HEK293 (cell line): ENCODE data around the gene IRS2.

Experiments
- CTCF ChIA-PET: fragments of 350-600 bp; formaldehyde crosslinking; extraction: SDS; loops from one replicate; lab custom pipeline; 2021; ENCODE audit warnings: antibody characterized with exemption; lab: Yijun Ruan, JAX
- POLR2A ChIA-PET: fragments of 300-600 bp; formaldehyde crosslinking; extraction: SDS; loops from one replicate; lab custom pipeline; 2020; ENCODE audit warnings: antibody characterized with exemption, inconsistent platforms; lab: Yijun Ruan, JAX
- H3K27ac ChIP-seq: fragments of 200-500 bp; sonication (Bioruptor generic); 2 replicates; pipeline ENCODE4 v1.5.1; 2014; ENCODE audit warnings: low read depth, low read length, control low read depth, inconsistent platforms; ENCODE audit errors: extremely low read depth
- H3K36me3 ChIP-seq, 2 experiments: fragments of 200-500 bp in 1 of 2; sonication (Bioruptor generic) in 1 of 2; 1 replicate in 1 of 2; 2 replicates in 1 of 2; pipeline ENCODE4 v1.5.1; 2014 to 2017; ENCODE audit warnings: inconsistent platforms in 2 of 2, low read length in 2 of 2; ENCODE audit not compliant: control insufficient read depth in 2 of 2, insufficient read depth in 1 of 2
- H3K4me1 ChIP-seq: fragments of 200-500 bp; sonication (Bioruptor generic); 2 replicates; pipeline ENCODE4 v1.5.1; 2014; ENCODE audit warnings: mild to moderate bottlenecking, low read length, inconsistent platforms; ENCODE audit not compliant: control insufficient read depth, insufficient read depth
- H3K4me3 ChIP-seq: 2 replicates; pipeline ENCODE4 v1.5.1; 2011; ENCODE audit warnings: low read depth, mild to moderate bottlenecking, control low read depth, low read length, moderate library complexity
- H3K9me3 ChIP-seq: fragments of 200-500 bp; sonication (Bioruptor generic); 2 replicates; pipeline ENCODE4 v1.5.1; 2014; ENCODE audit warnings: low read depth, low read length, inconsistent platforms; ENCODE audit not compliant: control insufficient read depth, insufficient read depth
- GLI4 ChIP-seq: fragments of 450-650 bp; formaldehyde crosslinking; IDR thresholded peaks from 2 replicates; pipeline ENCODE4 v1.5.1; 2016; ENCODE audit warnings: missing biosample characterization, missing genetic modification characterization
- KLF17 ChIP-seq: fragments of 450-650 bp; formaldehyde crosslinking; IDR thresholded peaks from 2 replicates; pipeline ENCODE4 v1.5.1; 2016; ENCODE audit warnings: missing biosample characterization, missing genetic modification characterization
- SCRT1 ChIP-seq: fragments of 450-650 bp; formaldehyde crosslinking; IDR thresholded peaks from 2 replicates; pipeline ENCODE4 v1.5.1; 2016; ENCODE audit warnings: missing biosample characterization, missing genetic modification characterization, borderline replicate concordance
- TRIM28 ChIP-seq: IDR thresholded peaks from 2 replicates; pipeline ENCODE4 v1.6.1; 2011; ENCODE audit warnings: low read length, control low read depth, borderline replicate concordance
- ZEB2 ChIP-seq: fragments of 450-650 bp; formaldehyde crosslinking; IDR thresholded peaks from 2 replicates; pipeline ENCODE4 v1.5.1; 2016; ENCODE audit warnings: missing biosample characterization, missing genetic modification characterization
- ZNF157 ChIP-seq: fragments of 450-650 bp; formaldehyde crosslinking; IDR thresholded peaks from 2 replicates; pipeline ENCODE4 v1.5.1; 2016; ENCODE audit warnings: missing biosample characterization, missing genetic modification characterization
- ZNF211 ChIP-seq: fragments of 450-650 bp; formaldehyde crosslinking; IDR thresholded peaks from 2 replicates; pipeline ENCODE4 v1.5.1; 2016; ENCODE audit warnings: low read depth, missing biosample characterization, missing genetic modification characterization
- ZNF26 ChIP-seq: fragments of 450-650 bp; formaldehyde crosslinking; IDR thresholded peaks from 2 replicates; pipeline ENCODE4 v1.5.1; 2016; ENCODE audit warnings: missing biosample characterization, missing genetic modification characterization
- ZNF350 ChIP-seq: fragments of 450-650 bp; formaldehyde crosslinking; IDR thresholded peaks from 2 replicates; pipeline ENCODE4 v1.5.0; 2017; ENCODE audit warnings: missing biosample characterization, mild to moderate bottlenecking, missing genetic modification characterization
- ZNF394 ChIP-seq: fragments of 450-650 bp; formaldehyde crosslinking; IDR thresholded peaks from 2 replicates; pipeline ENCODE4 v1.5.1; 2016; ENCODE audit warnings: missing biosample characterization, missing genetic modification characterization, mild to moderate bottlenecking, moderate library complexity, borderline replicate concordance
- ZNF433 ChIP-seq: fragments of 450-650 bp; formaldehyde crosslinking; IDR thresholded peaks from 2 replicates; pipeline ENCODE4 v1.5.1; 2016; ENCODE audit warnings: missing biosample characterization, missing genetic modification characterization, low read depth
- ZNF530 ChIP-seq: fragments of 450-650 bp; formaldehyde crosslinking; IDR thresholded peaks from 2 replicates; pipeline ENCODE4 v1.5.1; 2016; ENCODE audit warnings: low read depth, missing biosample characterization, missing genetic modification characterization
- ZNF555 ChIP-seq: fragments of 450-650 bp; formaldehyde crosslinking; conservative IDR thresholded peaks from 2 replicates; pipeline ENCODE4 v1.5.1; 2017; ENCODE audit warnings: missing biosample characterization, mild to moderate bottlenecking, missing genetic modification characterization, inconsistent platforms
- ZNF610 ChIP-seq: fragments of 450-650 bp; formaldehyde crosslinking; IDR thresholded peaks from 2 replicates; pipeline ENCODE4 v1.5.1; 2016; ENCODE audit warnings: missing biosample characterization, missing genetic modification characterization, borderline replicate concordance
- ZNF777 ChIP-seq: fragments of 450-650 bp; formaldehyde crosslinking; IDR thresholded peaks from 2 replicates; pipeline ENCODE4 v1.5.1; 2017; ENCODE audit warnings: missing biosample characterization, missing genetic modification characterization, borderline replicate concordance
- ZNF843 ChIP-seq: fragments of 450-650 bp; formaldehyde crosslinking; IDR thresholded peaks from 2 replicates; pipeline ENCODE4 v1.5.1; 2016; ENCODE audit warnings: missing biosample characterization, missing genetic modification characterization
- ZSCAN16 ChIP-seq: fragments of 450-650 bp; formaldehyde crosslinking; IDR thresholded peaks from 2 replicates; pipeline ENCODE4 v1.5.1; 2016; ENCODE audit warnings: missing biosample characterization, missing genetic modification characterization
- TF ChIP-seq, protein P1 (sequence below): fragments of 450-650 bp; formaldehyde crosslinking; IDR thresholded peaks from 2 replicates; pipeline ENCODE4 v1.5.1; 2016; ENCODE audit warnings: missing biosample characterization, missing genetic modification characterization
- TF ChIP-seq, protein P2 (sequence below): fragments of 450-650 bp; formaldehyde crosslinking; conservative IDR thresholded peaks from 2 replicates; pipeline ENCODE4 v1.5.1; 2016; ENCODE audit warnings: low read depth, missing biosample characterization, missing genetic modification characterization
- TF ChIP-seq, protein P3 (sequence below): fragments of 450-650 bp; formaldehyde crosslinking; IDR thresholded peaks from 2 replicates; pipeline ENCODE4 v1.5.1; 2016; ENCODE audit warnings: missing biosample characterization, missing genetic modification characterization
- TF ChIP-seq, protein P4 (sequence below): sonication (generic); formaldehyde crosslinking; IDR thresholded peaks from 2 replicates; pipeline ENCODE4 v1.8.1; 2022; ENCODE audit warnings: mild to moderate bottlenecking, moderate library complexity, missing genetic modification reagents
- TF ChIP-seq, protein P5 (sequence below): fragments of 450-650 bp; formaldehyde crosslinking; IDR thresholded peaks from 2 replicates; pipeline ENCODE4 v1.5.1; 2016; ENCODE audit warnings: missing biosample characterization, missing genetic modification characterization
- TF ChIP-seq, protein P6 (sequence below): fragments of 450-650 bp; formaldehyde crosslinking; IDR thresholded peaks from 2 replicates; pipeline ENCODE4 v1.5.1; 2017; ENCODE audit warnings: missing biosample characterization, missing genetic modification characterization

The IRS2 gene

DNA sequence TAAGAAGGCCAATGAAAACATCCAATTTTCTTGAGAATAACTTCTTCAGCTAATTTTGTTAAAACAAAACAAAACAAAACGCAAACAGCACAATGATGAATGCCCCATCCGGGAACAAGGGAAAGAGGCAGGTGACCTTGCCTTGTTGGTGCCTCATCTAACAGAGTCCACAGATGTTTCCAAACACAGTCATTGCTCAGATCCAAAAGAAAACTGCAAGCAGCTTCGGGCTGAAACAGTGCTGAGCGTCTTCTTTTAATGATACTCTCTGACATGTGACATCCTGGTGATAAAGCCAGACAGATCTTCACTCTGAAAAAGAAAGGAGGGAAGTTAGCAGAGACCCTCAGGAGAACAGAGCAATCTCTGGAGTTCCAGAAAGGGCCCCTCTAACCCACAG lies 30.4 kb downstream of the IRS2 start:
- POLR2A ChIA-PET = no interaction called here
- Histone ChIP-seq H3K36me3 (peaks cover 0 to 50% of the 10 kb centered on the region in 2 experiments; a peak in 2 of 3 replicates), H3K9me3 (no peaks in the 10 kb centered on the region), H3K4me1 (no peaks in the 10 kb centered on the region), H3K27ac (no peak overlapping the region), H3K4me3 (no peak overlapping the region)
- CTCF ChIA-PET = no interaction called here
- no peak for TF ChIP-seq ZNF394 (tag by site-specific recombination)
- TF ChIP-seq ZEB2 (tag by site-specific recombination) = no peak
- no peak for TF ChIP-seq ZSCAN16
- TF ChIP-seq ZNF843 (tag by site-specific recombination) = no peak
- TF ChIP-seq, protein P1, sequence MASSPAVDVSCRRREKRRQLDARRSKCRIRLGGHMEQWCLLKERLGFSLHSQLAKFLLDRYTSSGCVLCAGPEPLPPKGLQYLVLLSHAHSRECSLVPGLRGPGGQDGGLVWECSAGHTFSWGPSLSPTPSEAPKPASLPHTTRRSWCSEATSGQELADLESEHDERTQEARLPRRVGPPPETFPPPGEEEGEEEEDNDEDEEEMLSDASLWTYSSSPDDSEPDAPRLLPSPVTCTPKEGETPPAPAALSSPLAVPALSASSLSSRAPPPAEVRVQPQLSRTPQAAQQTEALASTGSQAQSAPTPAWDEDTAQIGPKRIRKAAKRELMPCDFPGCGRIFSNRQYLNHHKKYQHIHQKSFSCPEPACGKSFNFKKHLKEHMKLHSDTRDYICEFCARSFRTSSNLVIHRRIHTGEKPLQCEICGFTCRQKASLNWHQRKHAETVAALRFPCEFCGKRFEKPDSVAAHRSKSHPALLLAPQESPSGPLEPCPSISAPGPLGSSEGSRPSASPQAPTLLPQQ = no peak
- TF ChIP-seq, protein P2, sequence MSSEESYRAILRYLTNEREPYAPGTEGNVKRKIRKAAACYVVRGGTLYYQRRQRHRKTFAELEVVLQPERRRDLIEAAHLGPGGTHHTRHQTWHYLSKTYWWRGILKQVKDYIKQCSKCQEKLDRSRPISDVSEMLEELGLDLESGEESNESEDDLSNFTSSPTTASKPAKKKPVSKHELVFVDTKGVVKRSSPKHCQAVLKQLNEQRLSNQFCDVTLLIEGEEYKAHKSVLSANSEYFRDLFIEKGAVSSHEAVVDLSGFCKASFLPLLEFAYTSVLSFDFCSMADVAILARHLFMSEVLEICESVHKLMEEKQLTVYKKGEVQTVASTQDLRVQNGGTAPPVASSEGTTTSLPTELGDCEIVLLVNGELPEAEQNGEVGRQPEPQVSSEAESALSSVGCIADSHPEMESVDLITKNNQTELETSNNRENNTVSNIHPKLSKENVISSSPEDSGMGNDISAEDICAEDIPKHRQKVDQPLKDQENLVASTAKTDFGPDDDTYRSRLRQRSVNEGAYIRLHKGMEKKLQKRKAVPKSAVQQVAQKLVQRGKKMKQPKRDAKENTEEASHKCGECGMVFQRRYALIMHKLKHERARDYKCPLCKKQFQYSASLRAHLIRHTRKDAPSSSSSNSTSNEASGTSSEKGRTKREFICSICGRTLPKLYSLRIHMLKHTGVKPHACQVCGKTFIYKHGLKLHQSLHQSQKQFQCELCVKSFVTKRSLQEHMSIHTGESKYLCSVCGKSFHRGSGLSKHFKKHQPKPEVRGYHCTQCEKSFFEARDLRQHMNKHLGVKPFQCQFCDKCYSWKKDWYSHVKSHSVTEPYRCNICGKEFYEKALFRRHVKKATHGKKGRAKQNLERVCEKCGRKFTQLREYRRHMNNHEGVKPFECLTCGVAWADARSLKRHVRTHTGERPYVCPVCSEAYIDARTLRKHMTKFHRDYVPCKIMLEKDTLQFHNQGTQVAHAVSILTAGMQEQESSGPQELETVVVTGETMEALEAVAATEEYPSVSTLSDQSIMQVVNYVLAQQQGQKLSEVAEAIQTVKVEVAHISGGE (tag by site-specific recombination) = no peak
- no peak for TF ChIP-seq ZNF610 (tag by site-specific recombination)
- TF ChIP-seq ZNF555 (tag by site-specific recombination) = no peak
- TF ChIP-seq ZNF433 = no peak
- no peak for TF ChIP-seq ZNF26 (tag by site-specific recombination)
- no peak for TF ChIP-seq GLI4
- no peak for TF ChIP-seq TRIM28
- no peak for TF ChIP-seq ZNF350 (tag by site-specific recombination)

GRCh38 chr13:109755551-109755950 lies 30.8 kb downstream of the IRS2 start:
- ChIA-PET POLR2A (no interaction called here), CTCF (no interaction called here)
- Histone ChIP-seq H3K9me3 (no peaks in the 10 kb centered on the region), H3K36me3 (peaks cover 0 to 47% of the 10 kb centered on the region in 2 experiments; a peak in 2 of 3 replicates), H3K4me3 (no peak overlapping the region), H3K4me1 (no peaks in the 10 kb centered on the region), H3K27ac (no peak overlapping the region)
- TF ChIP-seq, protein P3, sequence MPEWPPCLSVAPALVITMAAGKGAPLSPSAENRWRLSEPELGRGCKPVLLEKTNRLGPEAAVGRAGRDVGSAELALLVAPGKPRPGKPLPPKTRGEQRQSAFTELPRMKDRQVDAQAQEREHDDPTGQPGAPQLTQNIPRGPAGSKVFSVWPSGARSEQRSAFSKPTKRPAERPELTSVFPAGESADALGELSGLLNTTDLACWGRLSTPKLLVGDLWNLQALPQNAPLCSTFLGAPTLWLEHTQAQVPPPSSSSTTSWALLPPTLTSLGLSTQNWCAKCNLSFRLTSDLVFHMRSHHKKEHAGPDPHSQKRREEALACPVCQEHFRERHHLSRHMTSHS (tag by site-specific recombination) = no peak
- TF ChIP-seq ZNF777 (no peak), ZNF157 (tag by site-specific recombination) (no peak), SCRT1 (tag by site-specific recombination) (no peak), ZNF211 (no peak), ZNF530 (tag by site-specific recombination) (no peak), KLF17 (tag by site-specific recombination) (no peak)
- TF ChIP-seq, protein P4, sequence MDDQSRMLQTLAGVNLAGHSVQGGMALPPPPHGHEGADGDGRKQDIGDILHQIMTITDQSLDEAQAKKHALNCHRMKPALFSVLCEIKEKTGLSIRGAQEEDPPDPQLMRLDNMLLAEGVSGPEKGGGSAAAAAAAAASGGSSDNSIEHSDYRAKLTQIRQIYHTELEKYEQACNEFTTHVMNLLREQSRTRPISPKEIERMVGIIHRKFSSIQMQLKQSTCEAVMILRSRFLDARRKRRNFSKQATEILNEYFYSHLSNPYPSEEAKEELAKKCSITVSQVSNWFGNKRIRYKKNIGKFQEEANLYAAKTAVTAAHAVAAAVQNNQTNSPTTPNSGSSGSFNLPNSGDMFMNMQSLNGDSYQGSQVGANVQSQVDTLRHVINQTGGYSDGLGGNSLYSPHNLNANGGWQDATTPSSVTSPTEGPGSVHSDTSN (CRISPR knock-in tag) = no peak
- TF ChIP-seq, protein P5, sequence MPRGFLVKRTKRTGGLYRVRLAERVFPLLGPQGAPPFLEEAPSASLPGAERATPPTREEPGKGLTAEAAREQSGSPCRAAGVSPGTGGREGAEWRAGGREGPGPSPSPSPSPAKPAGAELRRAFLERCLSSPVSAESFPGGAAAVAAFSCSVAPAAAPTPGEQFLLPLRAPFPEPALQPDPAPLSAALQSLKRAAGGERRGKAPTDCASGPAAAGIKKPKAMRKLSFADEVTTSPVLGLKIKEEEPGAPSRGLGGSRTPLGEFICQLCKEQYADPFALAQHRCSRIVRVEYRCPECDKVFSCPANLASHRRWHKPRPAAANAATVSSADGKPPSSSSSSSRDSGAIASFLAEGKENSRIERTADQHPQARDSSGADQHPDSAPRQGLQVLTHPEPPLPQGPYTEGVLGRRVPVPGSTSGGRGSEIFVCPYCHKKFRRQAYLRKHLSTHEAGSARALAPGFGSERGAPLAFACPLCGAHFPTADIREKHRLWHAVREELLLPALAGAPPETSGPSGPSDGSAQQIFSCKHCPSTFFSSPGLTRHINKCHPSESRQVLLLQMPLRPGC (tag by site-specific recombination) = no peak
- TF ChIP-seq, protein P6, sequence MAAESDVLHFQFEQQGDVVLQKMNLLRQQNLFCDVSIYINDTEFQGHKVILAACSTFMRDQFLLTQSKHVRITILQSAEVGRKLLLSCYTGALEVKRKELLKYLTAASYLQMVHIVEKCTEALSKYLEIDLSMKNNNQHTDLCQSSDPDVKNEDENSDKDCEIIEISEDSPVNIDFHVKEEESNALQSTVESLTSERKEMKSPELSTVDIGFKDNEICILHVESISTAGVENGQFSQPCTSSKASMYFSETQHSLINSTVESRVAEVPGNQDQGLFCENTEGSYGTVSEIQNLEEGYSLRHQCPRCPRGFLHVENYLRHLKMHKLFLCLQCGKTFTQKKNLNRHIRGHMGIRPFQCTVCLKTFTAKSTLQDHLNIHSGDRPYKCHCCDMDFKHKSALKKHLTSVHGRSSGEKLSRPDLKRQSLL = no peak
